BE2C (cell line): ENCODE measurements around the gene ACAD11.

Source experiments
- DNase-seq: peaks from one replicate; pipeline ENCODE4 v3.0.0-alpha.2; 2020
- H3K27me3 ChIP-seq: fragments of 250-450 bp; sonication (Bioruptor Pico); 2 replicates; pipeline ENCODE4 v1.5.1; 2020; ENCODE audit warnings: mild to moderate bottlenecking
- H3K36me3 ChIP-seq: fragments of 250-450 bp; sonication (Bioruptor Pico); 2 replicates; pipeline ENCODE4 v1.5.1; 2020; ENCODE audit warnings: mild to moderate bottlenecking
- H3K4me1 ChIP-seq: fragments of 250-450 bp; sonication (Bioruptor Pico); 2 replicates; pipeline ENCODE4 v1.5.1; 2020
- H3K4me3 ChIP-seq: 2 replicates; pipeline ENCODE4 v1.5.1; 2011; ENCODE audit warnings: low read depth, low read length
- H3K9me3 ChIP-seq: fragments of 250-450 bp; sonication (Bioruptor Pico); 2 replicates; pipeline ENCODE4 v1.5.1; 2020
- TF ChIP-seq, protein P1 (sequence below): IDR thresholded peaks from 2 replicates; pipeline ENCODE4 v1.5.1; 2012; ENCODE audit warnings: mild to moderate bottlenecking, low read depth, low read length

Gene ACAD11

GRCh38 chr3:132655471-132655870 lies 4.1 kb downstream of the ACAD11 start:
- no peak for DNase-seq
- H3K4me3 ChIP-seq, result no peak overlapping the region
- TF ChIP-seq, protein P1, sequence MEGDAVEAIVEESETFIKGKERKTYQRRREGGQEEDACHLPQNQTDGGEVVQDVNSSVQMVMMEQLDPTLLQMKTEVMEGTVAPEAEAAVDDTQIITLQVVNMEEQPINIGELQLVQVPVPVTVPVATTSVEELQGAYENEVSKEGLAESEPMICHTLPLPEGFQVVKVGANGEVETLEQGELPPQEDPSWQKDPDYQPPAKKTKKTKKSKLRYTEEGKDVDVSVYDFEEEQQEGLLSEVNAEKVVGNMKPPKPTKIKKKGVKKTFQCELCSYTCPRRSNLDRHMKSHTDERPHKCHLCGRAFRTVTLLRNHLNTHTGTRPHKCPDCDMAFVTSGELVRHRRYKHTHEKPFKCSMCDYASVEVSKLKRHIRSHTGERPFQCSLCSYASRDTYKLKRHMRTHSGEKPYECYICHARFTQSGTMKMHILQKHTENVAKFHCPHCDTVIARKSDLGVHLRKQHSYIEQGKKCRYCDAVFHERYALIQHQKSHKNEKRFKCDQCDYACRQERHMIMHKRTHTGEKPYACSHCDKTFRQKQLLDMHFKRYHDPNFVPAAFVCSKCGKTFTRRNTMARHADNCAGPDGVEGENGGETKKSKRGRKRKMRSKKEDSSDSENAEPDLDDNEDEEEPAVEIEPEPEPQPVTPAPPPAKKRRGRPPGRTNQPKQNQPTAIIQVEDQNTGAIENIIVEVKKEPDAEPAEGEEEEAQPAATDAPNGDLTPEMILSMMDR, result no peak
- no peaks in the 10 kb centered on the region for H3K27me3 ChIP-seq
- no peaks in the 10 kb centered on the region; the same call in 1 of the 2 replicates for H3K36me3 ChIP-seq
- H3K4me1 ChIP-seq, result peaks cover 3% of the 10 kb centered on the region
- H3K9me3 ChIP-seq, result no peaks in the 10 kb centered on the region

- no peaks in the 10 kb centered on the region for H3K27me3 ChIP-seq
- H3K4me1 ChIP-seq, result peaks cover 3% of the 10 kb centered on the region
- no peak for DNase-seq
- no peak overlapping the region for H3K4me3 ChIP-seq
- no peaks in the 10 kb centered on the region; the same call in 1 of the 2 replicates for H3K36me3 ChIP-seq
- TF ChIP-seq, protein P1, result no peak
- no peaks in the 10 kb centered on the region for H3K9me3 ChIP-seq
Observed at GRCh38 chr3:132654721-132655120, 4.9 kb downstream of the ACAD11 start.

GRCh38 chr3:132654190-132654589 lies 5.4 kb downstream of the ACAD11 start:
- Histone ChIP-seq H3K4me1 (peaks cover 3% of the 10 kb centered on the region), H3K27me3 (no peaks in the 10 kb centered on the region), H3K36me3 (no peaks in the 10 kb centered on the region; the same call in 1 of the 2 replicates), H3K4me3 (no peak overlapping the region), H3K9me3 (no peaks in the 10 kb centered on the region)
- peak; percentile 23 for DNase-seq
- TF ChIP-seq, protein P1, result no peak

DNA sequence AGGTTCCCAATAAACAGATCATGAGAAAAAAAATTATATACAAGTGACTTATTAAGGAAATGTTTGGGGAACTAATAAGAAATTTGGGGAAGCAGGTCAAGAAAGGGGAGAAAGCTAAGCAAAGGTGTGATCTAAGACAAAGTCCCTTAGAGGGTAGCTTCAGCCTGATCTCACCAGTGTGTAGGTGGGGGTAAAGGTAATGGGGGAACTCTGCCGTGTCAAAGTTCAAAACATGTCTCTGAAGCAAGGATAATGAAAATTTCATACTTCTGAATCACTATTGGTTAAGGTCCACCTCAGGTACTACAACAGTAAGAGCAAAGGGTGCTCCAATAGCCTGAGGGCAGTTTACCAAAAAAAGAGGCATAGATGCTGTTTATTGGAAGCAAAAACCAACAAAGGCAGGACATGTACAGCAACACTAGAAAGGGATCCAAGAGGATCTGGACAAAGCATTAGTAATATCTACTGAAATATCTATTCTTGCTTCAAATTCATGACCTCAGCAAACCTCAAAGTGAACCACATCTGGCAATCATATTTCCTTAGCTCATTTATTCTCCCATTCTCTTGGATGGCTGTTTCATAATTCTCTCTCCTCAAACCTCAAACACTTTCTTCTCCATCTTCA lies 6.9 kb downstream of the ACAD11 start:
- TF ChIP-seq, protein P1, result no peak
- Histone ChIP-seq H3K9me3 (no peaks in the 10 kb centered on the region), H3K4me3 (no peak overlapping the region), H3K36me3 (no peaks in the 10 kb centered on the region; the same call in 1 of the 2 replicates), H3K27me3 (no peaks in the 10 kb centered on the region), H3K4me1 (peaks cover 3% of the 10 kb centered on the region)
- no peak for DNase-seq

- Histone ChIP-seq H3K4me1 (peaks cover 6% of the 10 kb centered on the region), H3K9me3 (no peaks in the 10 kb centered on the region), H3K27me3 (no peaks in the 10 kb centered on the region), H3K4me3 (no peak overlapping the region), H3K36me3 (no peaks in the 10 kb centered on the region; the same call in 1 of the 2 replicates)
- TF ChIP-seq, protein P1, result no peak
- DNase-seq, result no peak
Observed at GRCh38 chr3:132650153-132650552, 9.5 kb downstream of the ACAD11 start.

DNA sequence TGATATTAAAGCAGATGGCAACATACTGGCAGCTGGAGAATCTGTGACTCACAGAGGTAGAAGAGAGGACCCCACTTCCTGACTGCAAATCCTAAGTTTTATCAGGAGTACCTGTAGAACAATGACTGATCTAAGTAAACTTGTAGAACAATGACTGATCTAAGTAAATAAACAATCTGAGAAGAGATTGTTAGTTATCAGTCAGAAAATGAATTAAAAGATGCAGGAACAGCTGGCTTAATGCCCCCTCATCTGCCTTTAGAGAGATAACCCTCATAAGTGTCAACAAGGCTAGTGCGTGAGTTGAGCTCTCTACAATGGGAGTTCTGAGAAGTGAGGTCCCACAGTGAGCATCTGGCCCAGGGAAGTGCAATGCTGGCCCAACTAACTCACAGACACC lies 14.6 kb downstream of the ACAD11 start:
- Histone ChIP-seq H3K4me3 (no peak overlapping the region), H3K27me3 (no peaks in the 10 kb centered on the region), H3K36me3 (no peaks in the 10 kb centered on the region), H3K4me1 (0 out of 2 replicates have a peak, but pooled peaks cover 3% of the 10 kb centered on the region), H3K9me3 (no peaks in the 10 kb centered on the region)
- no peak for DNase-seq
- TF ChIP-seq, protein P1, result no peak
